Retinal pigment epithelial cell (primary cell): ENCODE data around the gene THAP4.
A peak's percentile ranks its signal among the peaks of the same experiment; 100 is the strongest.

ENCODE experiments used
- DNase-seq: peaks from one replicate; pipeline ENCODE4 v3.0.0-alpha.2; 2010; ENCODE audit warnings: low read depth
- H3K4me3 ChIP-seq: 2 replicates; pipeline ENCODE4 v1.5.1; 2011; ENCODE audit warnings: mild to moderate bottlenecking, low read length, control low read depth, moderate library complexity
- TF ChIP-seq, protein P1 (sequence below): conservative IDR thresholded peaks from 2 replicates; pipeline ENCODE4 v1.5.1; 2011; ENCODE audit warnings: low read depth, low read length, control low read depth, inconsistent platforms

THAP4 gene

GRCh38 chr2:241677392-241677791 is 40.4 kb upstream of the THAP4 start:
- no peak overlapping the region for H3K4me3 ChIP-seq
- TF ChIP-seq, protein P1, sequence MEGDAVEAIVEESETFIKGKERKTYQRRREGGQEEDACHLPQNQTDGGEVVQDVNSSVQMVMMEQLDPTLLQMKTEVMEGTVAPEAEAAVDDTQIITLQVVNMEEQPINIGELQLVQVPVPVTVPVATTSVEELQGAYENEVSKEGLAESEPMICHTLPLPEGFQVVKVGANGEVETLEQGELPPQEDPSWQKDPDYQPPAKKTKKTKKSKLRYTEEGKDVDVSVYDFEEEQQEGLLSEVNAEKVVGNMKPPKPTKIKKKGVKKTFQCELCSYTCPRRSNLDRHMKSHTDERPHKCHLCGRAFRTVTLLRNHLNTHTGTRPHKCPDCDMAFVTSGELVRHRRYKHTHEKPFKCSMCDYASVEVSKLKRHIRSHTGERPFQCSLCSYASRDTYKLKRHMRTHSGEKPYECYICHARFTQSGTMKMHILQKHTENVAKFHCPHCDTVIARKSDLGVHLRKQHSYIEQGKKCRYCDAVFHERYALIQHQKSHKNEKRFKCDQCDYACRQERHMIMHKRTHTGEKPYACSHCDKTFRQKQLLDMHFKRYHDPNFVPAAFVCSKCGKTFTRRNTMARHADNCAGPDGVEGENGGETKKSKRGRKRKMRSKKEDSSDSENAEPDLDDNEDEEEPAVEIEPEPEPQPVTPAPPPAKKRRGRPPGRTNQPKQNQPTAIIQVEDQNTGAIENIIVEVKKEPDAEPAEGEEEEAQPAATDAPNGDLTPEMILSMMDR = no peak
- DNase-seq = no peak

- H3K4me3 ChIP-seq = no peak overlapping the region
- no peak for DNase-seq
- TF ChIP-seq, protein P1 = no peak
These were observed 39.7 kb upstream of the THAP4 start for GRCh38 chr2:241676665-241677064.

DNA sequence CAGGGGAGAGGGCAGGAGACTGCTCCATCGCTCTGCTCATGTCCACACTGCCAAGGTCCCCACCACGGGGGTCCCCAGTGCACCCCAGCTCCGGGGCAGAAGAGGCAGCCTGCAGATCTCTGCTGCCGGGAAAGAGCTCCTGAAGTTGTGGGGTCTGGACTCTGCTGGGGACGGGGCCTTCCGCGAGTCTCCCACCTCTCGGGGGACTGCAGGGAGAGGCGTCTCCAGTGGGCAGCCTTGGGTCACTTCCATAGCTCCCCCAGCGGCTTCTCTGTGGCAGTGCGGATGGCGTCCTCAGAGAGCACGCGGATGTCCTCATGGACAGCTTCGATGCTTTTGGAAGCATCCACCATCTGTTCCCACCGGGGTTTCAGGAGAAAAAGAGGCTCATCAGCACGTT is 38.9 kb upstream of the THAP4 start:
- TF ChIP-seq, protein P1 = peak; percentile 11
- DNase-seq = no peak
- no peak overlapping the region for H3K4me3 ChIP-seq

DNA sequence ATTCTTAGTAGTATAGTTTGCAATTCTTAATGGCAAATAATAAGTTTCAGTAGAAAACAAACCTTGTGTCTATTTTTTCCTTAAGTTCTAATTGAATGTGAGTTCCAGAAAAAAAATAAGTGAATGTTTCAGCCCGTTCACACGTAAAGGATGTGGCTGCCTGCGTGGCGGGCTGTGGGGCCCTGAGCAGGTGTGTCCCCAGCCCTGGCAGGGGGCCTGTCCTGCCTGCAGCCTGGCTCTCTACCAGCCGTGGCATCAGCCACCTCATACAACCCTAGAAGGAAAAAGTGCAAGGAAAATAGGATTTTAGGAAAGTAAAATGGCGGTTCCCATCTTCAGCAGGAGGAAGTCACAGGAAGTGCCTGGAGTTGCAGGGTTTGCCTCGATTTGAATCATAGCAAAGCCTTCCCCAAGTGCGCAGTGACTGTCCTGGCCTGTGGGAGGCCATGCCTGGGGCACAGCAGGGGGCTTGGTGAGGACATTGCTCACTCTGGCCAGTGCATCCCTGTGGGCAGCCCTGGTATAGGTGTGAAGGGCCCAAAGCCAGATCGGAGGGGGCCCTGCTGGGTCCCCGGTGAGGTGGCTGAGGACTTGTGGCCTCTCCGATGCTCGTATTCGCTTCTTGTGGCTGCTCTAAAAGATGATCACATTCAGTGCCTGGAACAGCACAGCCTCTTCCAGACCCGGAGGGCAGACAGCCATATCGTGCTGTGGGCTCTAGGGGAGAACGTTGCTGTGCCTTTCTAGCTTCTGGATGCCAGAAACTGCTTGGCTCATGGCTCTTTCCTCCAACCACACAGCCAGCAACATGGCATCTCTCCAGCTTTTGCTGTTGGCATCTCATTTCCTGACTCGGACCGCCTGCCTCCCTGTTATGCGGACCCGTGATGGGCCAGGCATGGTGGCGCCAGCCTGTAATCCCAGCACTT is 37.1 kb upstream of the THAP4 start:
- TF ChIP-seq, protein P1 = no peak
- H3K4me3 ChIP-seq = no peak overlapping the region
- no peak for DNase-seq

- no peak overlapping the region for H3K4me3 ChIP-seq
- TF ChIP-seq, protein P1 = no peak
- no peak for DNase-seq
These were observed 36.3 kb upstream of the THAP4 start for GRCh38 chr2:241673189-241673663.

- no peak overlapping the region for H3K4me3 ChIP-seq
- DNase-seq = no peak
- TF ChIP-seq, protein P1 = no peak
These were observed 35.6 kb upstream of the THAP4 start for GRCh38 chr2:241672243-241673188.
